Naive thymus-derived CD8-positive, alpha-beta T cell (primary cell): Measurements from ENCODE around the gene ARL8A. TPM values are rescaled to one million over a fixed set of nuclear protein-coding genes. Genes with fewer than 3 reads are reported as not detected.
A peak's percentile ranks its signal among the peaks of the same experiment; 100 is the strongest.
"Not testable (repeated sequence)": the region's sequence is repeated elsewhere in the genome, so short reads cannot be mapped to it uniquely, and the experiment has no call there.

ENCODE experiments used
- ATAC-seq, 2 donors: fragments of 150-1000 bp; cut with Tn5 transposase in 1 of 2; sonication (Bioruptor Pico), chemical (Tn5 transposase) in 1 of 2; 1 replicate in 1 of 2; 2 replicates in 1 of 2; pipeline ENCODE4 v1.10.0; 2021; ENCODE audit warnings: mild to moderate bottlenecking in 2 of 2, moderate library complexity in 2 of 2
- POLR2A ChIA-PET: fragments of 350-600 bp; sonication (Branson Sonifier 250); formaldehyde crosslinking; loops from one replicate; lab custom pipeline; 2021; ENCODE audit warnings: antibody characterized with exemption; lab: Charles Lee
- DNase-seq, 10 donors: peaks; one replicate each; pipeline versions ENCODE4 v3.0.0 to v3.0.0-alpha.2; 2020 to 2022
- H3K27ac Mint-ChIP-seq, 10 donors: one replicate each; pipeline ENCODE4 v1.8.0; 2020 to 2022; ENCODE audit warnings: mild to moderate bottlenecking in 10 of 10, mixed read lengths in 10 of 10, moderate library complexity in 4 of 10, inconsistent platforms in 1 of 10
- H3K27me3 Mint-ChIP-seq, 5 donors: one replicate each; pipeline ENCODE4 v1.8.0; 2021 to 2022; ENCODE audit warnings: mixed read lengths in 5 of 5
- H3K36me3 Mint-ChIP-seq, 3 donors: one replicate each; pipeline ENCODE4 v1.8.0; 2020 to 2022; ENCODE audit warnings: mixed read lengths in 3 of 3, mild to moderate bottlenecking in 2 of 3, inconsistent platforms in 1 of 3
- H3K4me1 Mint-ChIP-seq, 4 donors: one replicate each; pipeline ENCODE4 v1.8.0; 2021 to 2022; ENCODE audit warnings: mixed read lengths in 4 of 4
- H3K4me3 Mint-ChIP-seq, 10 donors: one replicate each; pipeline ENCODE4 v1.8.0; 2020 to 2022; ENCODE audit warnings: mild to moderate bottlenecking in 10 of 10, mixed read lengths in 10 of 10, moderate library complexity in 6 of 10, inconsistent platforms in 1 of 10
- H3K9me3 Mint-ChIP-seq, 9 donors: one replicate each; pipeline ENCODE4 v1.8.0; 2020 to 2022; ENCODE audit warnings: mixed read lengths in 9 of 9, mild to moderate bottlenecking in 3 of 9, inconsistent platforms in 1 of 9, moderate library complexity in 1 of 9
- polyA plus RNA-seq, 3 donors: library from polyadenylated mRNA; unstranded; fragments of 300-500 nt; fragmentation: Illumina TruSeq; gene quantifications; one replicate each; pipeline ENCODE4 v1.2.3, GENCODE V29; 2021
- total RNA-seq, 8 experiments: library from RNA in 2 of 8; stranded (reverse) in 2 of 8; gene quantifications; one replicate each; pipeline ENCODE4 v1.2.3 and lab custom pipeline; 2021 to 2026

Gene ARL8A
- total and polyA plus RNA-seq, 5 experiments from 2014 or later = 4.9 to 50.0 (median 6.4) TPM

DNA sequence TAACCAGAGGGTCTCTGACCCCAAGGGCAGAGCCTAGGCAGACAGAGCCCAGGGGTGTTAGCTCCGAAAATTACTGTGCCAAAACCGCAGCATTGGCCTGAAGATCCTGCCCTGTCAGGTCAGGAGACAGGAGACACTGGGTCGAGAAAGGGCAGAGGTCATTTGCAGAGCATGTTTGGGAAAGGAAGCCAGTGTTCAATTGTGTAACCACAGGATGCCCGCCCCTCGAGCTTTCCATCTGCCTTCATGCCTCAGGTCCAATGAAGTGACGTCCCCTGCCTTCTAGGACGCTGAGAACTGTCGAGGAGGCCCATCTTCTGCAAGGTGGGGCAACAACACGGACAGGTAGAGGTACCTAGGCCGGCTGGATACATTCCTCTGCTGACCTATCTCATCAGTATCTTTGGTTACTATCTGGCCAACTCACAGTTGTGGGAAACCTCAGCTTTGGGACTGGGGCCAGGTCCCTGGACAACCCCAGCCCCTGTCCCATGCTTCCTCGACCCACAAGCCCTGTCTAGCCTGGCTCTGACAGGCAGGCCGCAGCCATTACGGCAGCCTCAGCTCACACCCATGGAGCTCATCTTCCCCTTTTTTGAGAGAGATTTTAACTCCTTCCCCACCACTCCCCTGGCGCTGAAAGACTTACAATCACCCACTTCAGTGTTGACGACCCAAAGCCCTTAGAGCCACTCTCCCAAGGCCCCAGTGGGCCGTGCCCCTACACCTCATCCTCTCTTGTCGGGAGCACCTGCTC lies 1.3 kb downstream of the ARL8A start:
- ATAC-seq (peak; percentile 24 to 40), DNase-seq (peak in 2 of 10 donors; percentile 28 to 32)
- peaks cover 0 to 20% (median 0%) of the 10 kb centered on the region in 3 donors for H3K36me3 Mint-ChIP-seq
- peaks cover 13 to 56% (median 40%) of the 10 kb centered on the region in 4 donors for H3K4me1 Mint-ChIP-seq
- H3K27ac Mint-ChIP-seq = peak overlapping the region; percentile 81 to 97 (median 92)
- H3K27me3 Mint-ChIP-seq = no peaks in the 10 kb centered on the region
- H3K9me3 Mint-ChIP-seq = no peaks in the 10 kb centered on the region
- POLR2A ChIA-PET = interaction anchor here (1.8 to 6.3 kb wide), 2 partner anchors 13 to 17 kb away, joined by 5 to 55 read pairs; partner anchors contain the start of gene PTPN7
- peak overlapping the region; percentile 91 to 99 (median 94) for H3K4me3 Mint-ChIP-seq

DNA sequence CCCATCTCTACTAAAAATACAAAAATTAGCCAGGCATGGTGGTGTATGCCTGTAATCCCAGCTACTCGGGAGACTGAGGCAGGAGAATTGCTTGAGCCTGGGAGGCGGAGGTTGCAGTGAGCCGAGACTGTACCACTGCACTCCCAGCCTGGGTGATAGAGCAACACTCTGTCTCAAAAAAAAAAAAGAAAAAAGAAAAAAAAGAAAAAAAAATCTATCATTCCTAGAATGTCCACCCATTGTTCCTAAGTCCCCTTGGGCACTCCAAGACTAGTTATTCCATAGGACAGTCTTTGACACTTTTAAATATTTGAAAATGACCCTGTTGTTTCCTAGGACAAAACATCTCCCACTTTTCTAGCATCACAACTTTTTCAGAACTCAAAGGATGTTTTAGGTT lies 3.1 kb downstream of the ARL8A start:
- peak overlapping the region in 2 of 10 donors; percentile 37 to 39 for H3K4me3 Mint-ChIP-seq
- POLR2A ChIA-PET, ATAC-seq: not testable (repeated sequence)

DNA sequence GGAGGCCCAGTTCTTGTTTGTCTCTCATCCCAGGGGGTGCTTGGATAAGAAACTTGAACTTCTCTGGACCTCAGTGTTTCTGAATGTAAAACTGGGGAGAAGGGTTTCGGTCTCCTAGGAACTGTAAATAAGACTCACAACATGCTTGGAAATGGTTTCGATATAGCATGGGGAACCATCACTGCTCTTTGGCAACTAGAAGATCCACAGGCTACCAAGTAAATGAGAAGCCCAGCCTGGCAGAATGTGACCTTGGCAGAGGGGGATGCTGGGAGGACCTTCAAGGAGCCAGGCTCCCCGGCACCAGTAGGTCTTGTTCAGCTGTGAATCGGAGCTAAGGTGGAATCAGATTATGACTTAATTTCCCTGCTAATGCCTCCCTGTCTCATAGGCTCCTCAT lies 3.7 kb downstream of the ARL8A start:
- H3K4me1 Mint-ChIP-seq = peaks cover 11 to 52% (median 37%) of the 10 kb centered on the region in 4 donors
- H3K4me3 Mint-ChIP-seq = peak overlapping the region in 1 of 10 donors; percentile 29
- peak overlapping the region in 8 of 10 donors; percentile 24 to 67 (median 52) for H3K27ac Mint-ChIP-seq
- H3K27me3 Mint-ChIP-seq = no peaks in the 10 kb centered on the region
- ATAC-seq (no peak), DNase-seq (no peak)
- H3K9me3 Mint-ChIP-seq = no peaks in the 10 kb centered on the region
- H3K36me3 Mint-ChIP-seq = peaks cover 0 to 30% (median 0%) of the 10 kb centered on the region in 3 donors
- POLR2A ChIA-PET = no interaction called here

More for the DNA sequence above, 3.1 kb downstream of the ARL8A start:
- DNase-seq, H3K27me3 Mint-ChIP-seq, H3K9me3 Mint-ChIP-seq: not testable (repeated sequence)
- Mint-ChIP-seq H3K27ac (peak overlapping the region in 7 of 10 donors; percentile 1 to 93 (median 48)), H3K4me1 (peaks cover 11 to 52% (median 38%) of the 10 kb centered on the region in 4 donors), H3K36me3 (peaks cover 0 to 28% (median 0%) of the 10 kb centered on the region in 3 donors)

DNA sequence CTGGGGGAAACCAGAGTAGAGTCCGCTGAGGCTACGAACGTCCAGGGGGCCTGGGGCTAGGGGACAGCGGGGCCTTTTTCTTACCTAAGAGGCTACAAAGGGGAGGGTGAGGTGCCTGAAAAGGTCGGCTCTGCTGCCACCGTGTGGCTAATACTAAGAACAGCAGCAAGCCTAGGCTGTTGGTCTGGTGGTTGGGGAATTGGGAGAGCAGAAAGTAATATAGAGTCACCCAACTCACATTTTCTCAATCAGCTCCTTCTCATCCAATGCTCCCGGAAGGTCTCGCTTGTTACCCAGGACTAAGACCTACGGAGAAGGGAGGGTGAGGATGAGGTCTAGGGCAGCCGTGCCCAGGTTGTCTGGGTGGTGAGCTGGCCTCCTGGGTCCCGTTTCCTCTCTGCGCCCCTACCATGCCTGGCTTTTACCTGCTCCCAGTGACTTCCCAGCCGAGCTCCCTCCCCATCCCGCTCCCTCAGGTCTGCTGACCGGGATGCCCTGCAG lies 9.3 kb downstream of the ARL8A start:
- POLR2A ChIA-PET = interaction anchor here (1.0 kb wide), 1 partner anchor 9 kb away, joined by 3 read pairs; the partner anchor contains the start of gene ARL8A
- Mint-ChIP-seq H3K9me3 (no peaks in the 10 kb centered on the region), H3K4me3 (no peak overlapping the region), H3K27ac (peak overlapping the region in 2 of 10 donors; percentile 22 to 28), H3K4me1 (peaks cover 0 to 24% (median 7%) of the 10 kb centered on the region in 4 donors), H3K27me3 (no peaks in the 10 kb centered on the region), H3K36me3 (peaks cover 0 to 59% (median 0%) of the 10 kb centered on the region in 3 donors)
- ATAC-seq (peak; percentile 89 to 92), DNase-seq (peak in 9 of 10 donors; percentile 10 to 65 (median 39))

DNA sequence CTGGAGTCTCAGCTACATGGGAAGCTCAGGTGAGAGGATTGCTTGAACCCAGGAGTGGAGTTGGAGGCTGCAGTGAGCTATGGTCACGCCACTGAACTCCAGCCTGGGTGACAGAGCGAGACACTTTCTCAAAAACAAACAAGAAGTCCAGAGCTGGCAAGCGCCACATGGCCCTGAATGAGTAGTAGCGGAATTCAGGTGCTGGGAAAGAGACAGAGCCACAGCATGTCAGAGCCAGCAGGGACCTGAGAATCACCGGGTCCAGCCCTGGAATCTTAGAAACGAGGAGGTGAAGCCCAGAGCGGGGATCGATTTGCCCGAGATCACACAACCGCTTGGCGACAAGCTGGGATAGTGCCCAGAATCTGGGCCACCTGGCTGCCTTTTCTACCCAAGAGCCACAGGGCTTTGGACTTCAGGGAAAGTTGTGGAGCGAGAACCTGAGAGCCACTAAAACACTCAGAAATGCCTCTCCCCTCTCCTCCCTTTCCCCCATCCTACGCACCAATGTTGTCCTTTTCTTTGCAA lies 9.8 kb downstream of the ARL8A start:
- POLR2A ChIA-PET = interaction anchor here (1.0 kb wide), 1 partner anchor 10 kb away, joined by 3 read pairs; the partner anchor contains the start of gene ARL8A

DNA sequence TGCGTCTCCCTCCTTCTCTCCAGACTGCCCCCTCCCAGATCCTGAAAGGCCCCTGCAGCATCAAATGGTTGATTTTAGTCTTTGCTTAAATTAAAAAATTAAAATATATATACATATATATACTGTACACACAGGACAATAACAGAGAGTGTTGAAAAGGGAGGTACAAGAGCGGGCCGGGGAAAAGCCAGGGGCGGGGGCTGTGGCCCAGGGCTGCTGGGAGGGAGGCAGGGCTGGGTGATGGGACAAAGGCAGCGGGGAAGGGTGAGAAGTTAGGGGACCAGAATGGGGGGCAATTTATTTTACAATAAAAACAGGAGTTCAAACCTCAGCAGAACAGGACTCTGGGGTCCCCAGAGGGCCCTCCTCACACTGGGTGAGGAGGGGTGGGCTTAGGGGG lies 10.5 kb downstream of the ARL8A start:
- Mint-ChIP-seq H3K9me3 (no peaks in the 10 kb centered on the region), H3K36me3 (peaks cover 0 to 57% (median 0%) of the 10 kb centered on the region in 3 donors), H3K27me3 (no peaks in the 10 kb centered on the region), H3K27ac (no peak overlapping the region), H3K4me1 (peaks cover 0 to 19% (median 5%) of the 10 kb centered on the region in 4 donors), H3K4me3 (no peak overlapping the region)
- ATAC-seq (no peak), DNase-seq (no peak)
- POLR2A ChIA-PET = no interaction called here

More for the DNA sequence above, 9.8 kb downstream of the ARL8A start:
- peaks cover 0 to 59% (median 0%) of the 10 kb centered on the region in 3 donors for H3K36me3 Mint-ChIP-seq
- H3K4me3 Mint-ChIP-seq = no peak overlapping the region
- H3K4me1 Mint-ChIP-seq = peaks cover 0 to 21% (median 5%) of the 10 kb centered on the region in 4 donors
- H3K27me3 Mint-ChIP-seq = no peaks in the 10 kb centered on the region
- peak; percentile 3 to 19 for ATAC-seq
- DNase-seq = no peak
- peak overlapping the region in 2 of 10 donors; percentile 22 to 28 for H3K27ac Mint-ChIP-seq
- H3K9me3 Mint-ChIP-seq = no peaks in the 10 kb centered on the region

DNA sequence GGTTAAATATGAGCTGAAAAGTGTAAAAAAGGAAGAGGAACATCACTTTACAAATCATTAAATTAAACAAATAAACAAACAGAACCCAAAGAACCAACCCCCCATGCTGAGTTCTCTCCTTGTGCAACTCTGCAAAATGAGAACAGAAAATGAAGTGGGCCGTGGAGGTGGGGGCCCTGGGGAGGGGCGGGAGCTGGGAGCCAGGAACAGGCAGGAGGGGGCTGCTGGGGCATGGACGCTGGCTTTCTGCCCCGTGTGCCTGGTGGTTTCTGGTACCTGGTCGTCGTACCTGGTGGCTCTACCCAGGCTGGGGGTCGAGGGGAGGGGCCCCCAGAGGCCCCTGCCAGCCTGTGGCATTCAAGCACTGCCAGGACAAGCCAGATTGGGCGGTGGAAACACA lies 11.0 kb downstream of the ARL8A start:
- no peaks in the 10 kb centered on the region for H3K9me3 Mint-ChIP-seq
- H3K4me3 Mint-ChIP-seq = no peak overlapping the region
- no peak overlapping the region for H3K27ac Mint-ChIP-seq
- POLR2A ChIA-PET = no interaction called here
- peaks cover 0 to 52% (median 0%) of the 10 kb centered on the region in 3 donors for H3K36me3 Mint-ChIP-seq
- peaks cover 0 to 16% (median 5%) of the 10 kb centered on the region in 4 donors for H3K4me1 Mint-ChIP-seq
- no peaks in the 10 kb centered on the region for H3K27me3 Mint-ChIP-seq
- DNase-seq (no peak), ATAC-seq (no peak)

DNA sequence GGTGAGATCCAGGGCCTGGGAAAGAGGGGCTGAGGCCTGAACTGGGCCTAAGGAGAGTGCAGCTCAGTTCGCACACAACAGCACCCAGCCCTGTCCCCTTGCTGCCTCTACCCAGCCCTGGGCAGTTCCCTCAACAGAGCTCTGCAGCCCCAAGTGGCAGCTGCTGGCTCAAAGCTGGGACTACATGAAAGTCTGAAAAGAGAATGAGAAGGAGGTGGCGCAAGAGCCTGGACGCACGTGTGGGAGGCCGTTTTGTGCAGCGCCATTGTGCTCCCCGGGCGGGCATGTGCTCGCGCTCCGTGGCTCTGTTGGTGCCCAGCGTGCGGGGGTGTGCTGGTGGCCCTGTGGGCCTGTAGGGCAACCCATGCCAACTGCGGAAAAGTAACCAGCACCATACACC lies 11.5 kb downstream of the ARL8A start:
- no peak overlapping the region for H3K4me3 Mint-ChIP-seq
- no peak for ATAC-seq
- DNase-seq = no peak
- POLR2A ChIA-PET = no interaction called here
- H3K27ac Mint-ChIP-seq = no peak overlapping the region
- H3K4me1 Mint-ChIP-seq = peaks cover 0 to 13% (median 4%) of the 10 kb centered on the region in 4 donors
- peaks cover 0 to under 1% (median 0%) of the 10 kb centered on the region in 5 donors for H3K27me3 Mint-ChIP-seq
- H3K9me3 Mint-ChIP-seq = no peaks in the 10 kb centered on the region
- H3K36me3 Mint-ChIP-seq = peaks cover 0 to 47% (median 0%) of the 10 kb centered on the region in 3 donors

DNA sequence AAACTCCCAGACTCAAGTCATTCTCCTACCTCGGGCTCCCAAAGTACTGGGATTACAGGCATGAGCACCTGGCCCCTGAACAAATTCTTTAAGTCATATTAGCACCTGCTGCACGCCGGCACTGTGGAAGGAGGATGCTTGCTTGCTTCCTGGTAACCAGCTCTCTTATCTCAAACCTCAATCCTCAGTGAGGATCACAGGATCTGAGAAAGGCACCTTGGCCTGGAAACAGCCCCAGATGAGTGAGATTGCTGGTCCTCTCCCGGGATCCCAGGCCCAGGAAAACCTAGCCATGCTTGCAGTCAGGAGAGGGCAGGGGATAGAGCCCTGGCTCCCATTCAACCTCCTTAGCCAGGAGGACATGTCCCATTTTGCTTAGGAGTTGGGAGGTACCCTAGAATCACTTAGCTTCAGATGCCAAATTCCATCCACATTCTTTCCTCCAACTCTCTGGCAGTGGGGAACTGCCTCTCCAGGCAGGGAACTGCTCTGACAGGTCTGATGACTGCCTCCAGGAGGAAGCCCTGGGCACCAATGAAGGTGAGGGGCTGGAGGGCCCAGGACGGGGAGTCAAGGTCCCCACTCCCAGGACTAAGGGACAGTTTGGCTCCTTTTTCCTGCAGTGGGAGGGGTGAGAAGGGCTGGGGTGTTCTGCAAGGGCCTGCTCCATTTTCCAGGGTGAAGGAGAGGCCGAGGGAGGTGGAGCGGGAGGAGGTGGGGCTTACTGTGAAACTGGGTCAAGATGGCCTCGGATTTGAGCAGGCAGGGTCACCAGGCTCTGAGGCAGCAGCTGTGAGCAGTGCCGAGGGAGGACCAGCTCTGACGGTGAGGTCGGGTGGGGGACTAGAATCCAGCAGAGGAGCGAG lies 12.3 kb downstream of the ARL8A start:
- POLR2A ChIA-PET = no interaction called here
- Mint-ChIP-seq H3K36me3 (peaks cover 0 to 40% (median 0%) of the 10 kb centered on the region in 3 donors), H3K4me3 (peak overlapping the region in 1 of 10 donors; percentile 38), H3K9me3 (no peaks in the 10 kb centered on the region), H3K27me3 (peaks cover 0 to 8% (median 2%) of the 10 kb centered on the region in 5 donors), H3K4me1 (peaks cover 0 to 13% (median 4%) of the 10 kb centered on the region in 4 donors), H3K27ac (peak overlapping the region in 8 of 10 donors; percentile 22 to 77 (median 48))
- ATAC-seq = no peak
- DNase-seq = no peak

DNA sequence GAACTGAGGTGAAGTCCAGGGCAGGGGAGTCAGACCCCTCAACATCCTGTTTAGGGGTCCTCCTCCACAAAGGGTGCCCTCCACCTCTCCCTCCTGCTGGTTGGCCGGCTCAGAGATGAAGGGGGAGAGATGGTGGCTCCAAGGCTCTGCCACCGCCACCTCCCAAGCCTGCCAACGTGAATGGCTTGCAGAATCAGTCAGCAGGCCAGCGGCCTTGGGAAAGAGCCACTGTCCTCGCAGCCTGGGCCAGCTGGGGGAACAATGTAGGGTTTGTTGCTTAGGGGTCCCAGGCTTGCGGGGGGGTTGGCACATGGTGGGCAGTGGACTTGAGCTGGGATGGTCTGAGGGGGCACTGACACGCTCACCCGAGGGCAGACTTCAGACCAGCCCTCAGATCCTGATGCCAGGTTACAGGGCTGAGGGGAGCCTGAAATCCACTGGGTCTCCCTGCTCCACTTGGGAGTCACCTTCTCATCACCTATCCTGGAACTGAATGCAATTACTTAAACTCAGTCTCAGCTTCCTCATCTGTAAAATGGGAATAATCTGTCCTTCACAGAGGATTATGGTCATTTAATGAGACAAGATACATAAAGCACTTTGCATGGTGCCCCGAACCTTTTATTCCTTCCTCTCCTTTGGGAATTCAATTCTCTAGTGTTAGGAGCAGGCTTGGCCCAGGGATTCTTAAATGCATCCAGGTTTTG lies 13.6 kb downstream of the ARL8A start:
- H3K36me3 Mint-ChIP-seq = peaks cover 0 to 35% (median 0%) of the 10 kb centered on the region in 3 donors
- H3K4me3 Mint-ChIP-seq = no peak overlapping the region
- POLR2A ChIA-PET = interaction anchor here (1.2 kb wide), 1 partner anchor 29 kb away, joined by 3 read pairs; the partner anchor contains the start of gene PTPN7
- H3K27ac Mint-ChIP-seq = peak overlapping the region in 1 of 10 donors; percentile 22
- peaks cover 0 to 13% (median 4%) of the 10 kb centered on the region in 4 donors for H3K4me1 Mint-ChIP-seq
- H3K27me3 Mint-ChIP-seq = peaks cover 0 to 20% (median 9%) of the 10 kb centered on the region in 5 donors
- ATAC-seq = no peak
- H3K9me3 Mint-ChIP-seq = no peaks in the 10 kb centered on the region
- no peak for DNase-seq

DNA sequence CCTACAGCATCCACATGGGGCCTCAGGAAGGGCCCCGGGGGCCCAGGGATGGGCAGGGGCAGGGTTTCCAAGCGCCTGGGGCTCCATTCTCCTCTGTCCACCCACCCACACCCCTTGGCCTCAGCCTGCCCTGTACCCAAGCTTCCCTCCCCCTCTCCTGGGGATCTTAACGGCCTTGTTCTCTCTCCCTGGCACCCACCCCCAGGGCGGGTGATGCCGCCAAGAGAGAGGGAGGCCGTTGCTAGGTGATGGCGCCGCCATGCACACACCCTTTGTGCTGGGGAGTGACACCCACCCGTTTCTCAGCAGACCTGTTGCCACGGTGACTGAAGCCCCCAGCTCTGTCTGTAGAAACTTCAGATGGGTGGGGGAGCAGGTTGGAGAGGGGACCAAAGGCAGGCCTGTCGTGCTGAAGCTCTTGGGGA lies 14.2 kb downstream of the ARL8A start:
- POLR2A ChIA-PET = interaction anchor here (1.2 to 1.4 kb wide), 2 partner anchors 13 to 30 kb away, joined by 3 to 5 read pairs; partner anchors contain the start of gene PTPN7
- peaks cover 0 to 31% (median 0%) of the 10 kb centered on the region in 3 donors for H3K36me3 Mint-ChIP-seq
- H3K9me3 Mint-ChIP-seq = no peaks in the 10 kb centered on the region
- peak overlapping the region in 1 of 10 donors; percentile 51 for H3K27ac Mint-ChIP-seq
- H3K4me3 Mint-ChIP-seq = no peak overlapping the region
- peaks cover 0 to 27% (median 9%) of the 10 kb centered on the region in 5 donors for H3K27me3 Mint-ChIP-seq
- H3K4me1 Mint-ChIP-seq = peaks cover 0 to 10% (median 4%) of the 10 kb centered on the region in 4 donors
- no peak for ATAC-seq
- DNase-seq = no peak
